Kidney capillary endothelial cell (primary cell): ENCODE data around the gene RRBP1.
A peak's percentile ranks its signal among the peaks of the same experiment; 100 is the strongest.

ENCODE experiments used
- DNase-seq: peaks from one replicate; pipeline ENCODE4 v3.0.0-alpha.2; 2018; ENCODE audit warnings: low spot score

Gene RRBP1, protein sequence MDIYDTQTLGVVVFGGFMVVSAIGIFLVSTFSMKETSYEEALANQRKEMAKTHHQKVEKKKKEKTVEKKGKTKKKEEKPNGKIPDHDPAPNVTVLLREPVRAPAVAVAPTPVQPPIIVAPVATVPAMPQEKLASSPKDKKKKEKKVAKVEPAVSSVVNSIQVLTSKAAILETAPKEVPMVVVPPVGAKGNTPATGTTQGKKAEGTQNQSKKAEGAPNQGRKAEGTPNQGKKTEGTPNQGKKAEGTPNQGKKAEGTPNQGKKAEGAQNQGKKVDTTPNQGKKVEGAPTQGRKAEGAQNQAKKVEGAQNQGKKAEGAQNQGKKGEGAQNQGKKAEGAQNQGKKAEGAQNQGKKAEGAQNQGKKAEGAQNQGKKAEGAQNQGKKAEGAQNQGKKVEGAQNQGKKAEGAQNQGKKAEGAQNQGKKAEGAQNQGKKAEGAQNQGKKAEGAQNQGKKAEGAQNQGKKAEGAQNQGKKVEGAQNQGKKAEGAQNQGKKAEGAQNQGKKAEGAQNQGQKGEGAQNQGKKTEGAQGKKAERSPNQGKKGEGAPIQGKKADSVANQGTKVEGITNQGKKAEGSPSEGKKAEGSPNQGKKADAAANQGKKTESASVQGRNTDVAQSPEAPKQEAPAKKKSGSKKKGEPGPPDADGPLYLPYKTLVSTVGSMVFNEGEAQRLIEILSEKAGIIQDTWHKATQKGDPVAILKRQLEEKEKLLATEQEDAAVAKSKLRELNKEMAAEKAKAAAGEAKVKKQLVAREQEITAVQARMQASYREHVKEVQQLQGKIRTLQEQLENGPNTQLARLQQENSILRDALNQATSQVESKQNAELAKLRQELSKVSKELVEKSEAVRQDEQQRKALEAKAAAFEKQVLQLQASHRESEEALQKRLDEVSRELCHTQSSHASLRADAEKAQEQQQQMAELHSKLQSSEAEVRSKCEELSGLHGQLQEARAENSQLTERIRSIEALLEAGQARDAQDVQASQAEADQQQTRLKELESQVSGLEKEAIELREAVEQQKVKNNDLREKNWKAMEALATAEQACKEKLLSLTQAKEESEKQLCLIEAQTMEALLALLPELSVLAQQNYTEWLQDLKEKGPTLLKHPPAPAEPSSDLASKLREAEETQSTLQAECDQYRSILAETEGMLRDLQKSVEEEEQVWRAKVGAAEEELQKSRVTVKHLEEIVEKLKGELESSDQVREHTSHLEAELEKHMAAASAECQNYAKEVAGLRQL (N-terminal part only)

DNA sequence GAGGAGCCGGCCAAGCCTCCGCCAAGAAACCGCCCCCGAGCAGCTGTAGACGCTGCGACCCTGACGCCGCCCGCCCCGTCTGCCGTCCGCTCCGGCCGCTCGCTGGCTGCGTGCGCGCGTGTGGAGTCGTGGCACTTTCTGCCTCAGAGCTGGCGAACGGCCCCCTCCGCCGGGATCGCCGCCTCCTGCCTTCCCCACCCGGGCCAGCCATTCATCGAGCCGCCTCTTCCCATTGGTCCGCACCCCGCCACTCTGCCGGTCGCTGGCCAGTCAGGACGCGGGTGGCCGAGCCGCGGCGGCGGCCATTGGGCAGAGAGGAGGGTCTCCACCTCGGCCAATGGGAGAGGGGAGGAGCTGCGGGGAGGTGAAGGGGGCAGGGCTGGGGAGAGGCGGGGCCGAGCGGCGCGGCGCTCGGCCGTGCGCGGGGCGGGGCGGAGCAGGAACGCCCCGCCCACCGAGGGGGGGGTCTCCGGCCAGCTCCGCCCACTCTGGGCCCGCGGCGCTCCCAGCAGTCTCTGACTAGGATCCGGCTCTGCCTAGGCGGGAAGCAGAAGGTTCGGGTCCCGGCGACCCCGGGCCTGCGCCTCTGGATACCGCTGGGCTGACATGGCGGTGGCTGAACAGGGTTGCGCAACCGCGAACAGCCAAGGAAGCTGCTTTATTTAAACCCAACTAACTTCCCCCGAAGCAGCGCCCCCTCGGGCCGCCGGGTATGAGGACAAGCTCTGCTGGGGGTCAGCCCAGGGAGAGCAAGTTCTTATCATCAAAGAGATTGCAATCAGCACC is at the start of gene RRBP1:
TSS of gene RRBP1 (minus strand) at position 140 of the 786 bp plus-strand sequence. CDS start 21,735 bp downstream, outside the sequence.
- peak; percentile 96 for DNase-seq

- DNase-seq: no peak
These were observed 49.2 kb upstream of the RRBP1 start for GRCh38 chr20:17731233-17731632.

- no peak for DNase-seq
These were observed 48.0 kb upstream of the RRBP1 start for GRCh38 chr20:17730071-17730470.

- DNase-seq: no peak
These were observed 46.0 kb upstream of the RRBP1 start for GRCh38 chr20:17728074-17728473.

GRCh38 chr20:17727351-17727750 is 45.3 kb upstream of the RRBP1 start:
- no peak for DNase-seq

DNA sequence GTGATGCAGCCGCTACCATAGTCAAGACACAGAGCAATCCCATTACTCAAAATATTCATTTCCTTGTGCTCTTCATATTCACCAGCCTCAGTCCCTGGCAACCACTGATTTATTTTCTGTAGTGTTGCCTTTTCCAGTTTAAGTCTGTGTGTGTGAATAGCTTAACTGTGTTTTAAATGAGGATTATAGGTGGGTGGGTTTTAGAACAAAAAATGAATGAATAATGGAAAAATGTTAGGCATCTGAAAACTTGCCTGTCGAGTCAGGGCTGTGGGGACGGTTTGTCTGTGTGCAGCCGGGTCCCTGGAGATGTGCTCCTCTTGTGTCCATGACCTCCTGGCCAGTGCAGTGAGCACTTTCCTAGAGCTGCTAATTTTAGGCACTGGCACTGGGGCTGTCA is 44.9 kb upstream of the RRBP1 start:
- DNase-seq: no peak

DNA sequence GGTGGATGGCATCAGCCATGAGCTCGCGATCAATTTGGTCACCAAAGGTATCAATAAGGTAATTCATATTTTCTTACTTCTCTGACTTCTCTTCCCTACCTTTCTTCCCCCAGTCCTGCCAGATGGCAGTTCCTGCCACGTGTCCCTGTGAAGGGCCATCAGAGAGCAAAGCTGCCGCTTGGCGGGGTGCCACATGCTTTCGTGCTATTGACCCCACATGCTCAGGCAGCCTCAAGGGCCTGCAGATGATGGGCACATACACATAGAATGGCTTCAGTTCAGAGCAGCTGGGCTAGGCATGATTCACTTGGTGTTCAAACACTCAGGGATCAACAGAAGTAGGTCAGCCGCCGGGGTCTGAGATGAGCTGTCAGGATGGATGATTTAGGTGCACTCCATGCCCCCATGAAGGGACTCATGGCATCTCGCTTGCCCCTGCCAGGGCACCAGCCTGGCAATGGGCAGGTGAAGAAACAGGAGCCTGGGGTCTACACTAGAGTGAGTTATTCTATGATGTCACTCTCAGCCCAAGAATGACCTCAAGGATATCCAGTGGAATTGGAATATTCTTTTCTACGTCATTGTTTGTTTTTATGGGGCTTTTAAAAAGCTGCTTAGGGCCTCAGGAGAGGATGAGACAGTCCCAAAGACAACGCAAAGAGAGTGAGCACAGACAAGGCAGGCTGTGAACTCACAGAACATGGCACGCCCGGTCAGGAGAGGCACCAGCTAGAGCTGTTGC is 43.2 kb upstream of the RRBP1 start:
- DNase-seq: no peak

GRCh38 chr20:17723301-17723691 is 41.3 kb upstream of the RRBP1 start:
- DNase-seq: no peak

DNA sequence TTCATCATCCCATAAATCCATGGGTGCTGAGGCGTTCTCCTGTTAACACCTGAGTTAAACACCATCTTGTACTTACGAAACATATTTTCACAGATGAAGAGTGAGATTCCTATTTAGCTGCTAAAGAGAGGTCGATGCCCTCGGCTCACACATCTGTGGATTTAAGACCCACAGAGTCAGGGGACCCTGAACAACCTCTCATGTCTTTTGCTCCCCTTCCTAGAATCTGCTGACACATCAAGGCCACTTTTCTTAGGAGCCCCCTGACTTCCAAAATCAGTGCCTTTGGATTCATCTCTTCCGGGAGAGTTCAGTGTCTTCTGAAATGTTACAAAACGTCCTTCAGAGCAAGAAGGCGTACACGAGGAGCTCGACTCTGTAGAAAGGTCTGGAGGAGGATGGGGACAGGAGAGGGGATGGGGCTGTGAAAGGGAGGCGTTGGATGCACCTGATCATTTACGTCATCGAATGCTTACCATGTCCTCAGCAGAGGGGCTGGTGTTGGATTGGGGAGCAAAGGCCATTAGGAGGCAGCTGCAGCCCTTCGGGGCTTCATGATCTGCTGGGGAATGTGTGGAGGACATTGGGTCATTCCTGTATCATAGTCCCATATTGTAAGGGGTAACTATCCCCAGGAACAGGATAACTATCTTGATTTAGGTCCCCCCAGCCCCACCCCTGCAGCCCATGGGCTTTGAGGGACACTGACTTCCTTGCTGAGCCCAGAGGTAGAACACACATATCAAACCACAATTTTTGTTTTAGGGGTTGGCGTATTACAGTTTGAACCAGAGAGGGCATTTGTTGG is 40.7 kb upstream of the RRBP1 start:
- no peak for DNase-seq

- DNase-seq: peak; percentile 13
These were observed 39.9 kb upstream of the RRBP1 start for GRCh38 chr20:17721802-17722486.

DNA sequence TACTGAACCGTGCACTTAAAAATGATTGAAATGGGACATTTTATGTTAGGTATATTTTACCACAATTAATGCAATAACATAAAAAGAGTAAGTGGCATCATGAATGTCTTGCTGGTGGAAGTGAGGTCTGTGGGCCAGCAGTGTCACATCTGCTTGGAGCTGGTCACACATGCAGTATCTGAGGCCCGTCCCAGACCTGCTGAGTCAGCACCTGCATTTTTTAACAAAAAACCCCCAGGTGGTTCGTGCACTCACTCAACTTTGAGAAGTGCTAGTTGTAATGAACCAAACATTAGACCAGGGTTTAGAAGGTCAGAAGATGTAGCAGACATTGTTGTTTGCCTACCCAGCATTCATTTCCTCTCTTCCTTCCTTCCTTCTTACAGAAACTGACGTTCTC is 38.7 kb upstream of the RRBP1 start:
- DNase-seq: no peak

GRCh38 chr20:17716331-17716730 is 34.3 kb upstream of the RRBP1 start:
- no peak for DNase-seq

GRCh38 chr20:17715075-17715474 is 33.0 kb upstream of the RRBP1 start:
- no peak for DNase-seq

- no peak for DNase-seq
These were observed 32.6 kb upstream of the RRBP1 start for GRCh38 chr20:17714597-17714996.

- DNase-seq: no peak
These were observed 30.7 kb upstream of the RRBP1 start for GRCh38 chr20:17712708-17713107.

DNA sequence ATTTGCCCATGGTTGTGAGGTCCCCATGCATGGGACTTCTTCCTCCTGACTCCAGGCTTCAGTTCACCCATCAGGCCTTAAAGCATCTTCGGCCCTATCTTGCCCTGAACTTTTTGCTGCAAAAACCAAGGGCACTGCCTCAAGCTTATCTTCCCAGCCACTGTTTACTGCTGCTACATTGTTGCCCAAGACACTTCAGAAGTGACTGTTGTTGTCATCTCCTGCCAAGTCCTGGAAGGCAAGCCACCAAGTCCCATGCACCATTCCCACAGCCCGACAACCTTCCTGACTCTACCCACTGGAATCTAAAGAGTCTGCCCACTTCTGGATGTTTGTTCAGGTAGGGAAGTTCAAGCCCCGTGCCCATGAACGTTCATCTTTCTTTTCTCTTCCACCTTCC is 30.2 kb upstream of the RRBP1 start:
- no peak for DNase-seq

GRCh38 chr20:17711267-17711627 is 29.2 kb upstream of the RRBP1 start:
- no peak for DNase-seq

DNA sequence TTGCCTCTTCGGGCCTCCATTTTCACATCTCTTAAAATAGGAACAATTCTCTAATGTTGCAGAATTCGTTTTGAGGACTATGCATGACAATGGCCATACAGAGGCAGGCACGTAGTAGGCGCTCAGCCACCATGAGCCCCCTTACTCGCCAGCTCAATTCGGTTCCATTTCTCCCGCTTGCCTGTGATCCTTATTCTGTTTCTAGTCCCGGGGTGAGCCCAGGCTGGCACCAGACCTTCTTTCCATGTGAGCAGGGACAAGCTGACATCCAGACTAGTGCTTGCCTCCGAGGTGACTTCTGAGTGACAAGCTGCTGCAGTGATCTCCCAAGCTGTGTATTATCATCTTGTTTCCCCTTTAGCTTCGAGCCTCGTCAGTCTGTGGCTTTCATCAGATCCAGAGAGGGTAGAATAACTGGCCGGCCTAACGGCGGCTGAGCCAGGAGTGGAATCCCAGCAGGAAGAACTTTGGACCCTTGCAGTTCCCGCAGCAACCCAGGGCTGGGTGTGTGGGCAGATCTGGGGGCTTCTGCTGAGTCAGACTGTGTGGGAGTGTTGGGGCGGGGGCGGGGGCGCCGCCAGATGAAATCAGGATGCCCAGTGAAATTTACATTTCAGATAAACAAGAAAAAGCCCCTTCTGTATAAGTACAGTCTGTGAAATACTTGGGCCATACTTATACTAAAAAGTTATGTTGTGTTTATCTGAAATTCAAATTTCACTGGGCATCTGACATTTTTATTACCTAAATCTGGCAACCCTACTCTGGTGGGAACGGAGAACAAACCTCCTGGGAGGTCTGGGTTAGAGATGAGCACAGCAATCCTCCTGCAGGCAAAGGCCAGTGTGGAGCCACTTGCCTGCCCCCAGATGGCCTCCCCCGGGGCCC is 28.6 kb upstream of the RRBP1 start:
- DNase-seq: no peak
